CD14-positive monocyte (primary cell): Measurements from ENCODE around the gene CDH2. TPM values are rescaled to one million over a fixed set of nuclear protein-coding genes. Genes with fewer than 3 reads are reported as not detected.

Experiments used
- DNase-seq, 3 donors: peaks; one replicate each; pipeline ENCODE4 v3.0.0-alpha.2; 2011 to 2022
- H2AFZ ChIP-seq: 2 replicates; pipeline ENCODE4 v1.6.0; 2012; ENCODE audit warnings: mild to moderate bottlenecking, low read depth, low read length, inconsistent platforms; ENCODE audit not compliant: insufficient read depth, poor library complexity, severe bottlenecking
- H3K27ac ChIP-seq, 2 donors: 1 replicate in 1 of 2; 2 replicates in 1 of 2; pipeline ENCODE4 v1.5.1; 2012 to 2013; ENCODE audit warnings: low read length in 2 of 2, control low read depth in 1 of 2, inconsistent platforms in 1 of 2, low read depth in 1 of 2, mild to moderate bottlenecking in 1 of 2
- H3K27me3 ChIP-seq, 2 donors: one replicate each; pipeline versions ENCODE4 v1.6.0 to v1.6.1; 2011 to 2013; ENCODE audit warnings: low read length in 2 of 2; ENCODE audit not compliant: control insufficient read depth in 2 of 2, insufficient read depth in 2 of 2
- H3K36me3 ChIP-seq, 2 donors: replicated peaks in 1 of 2; 1 replicate in 1 of 2; 2 replicates in 1 of 2; pipeline versions ENCODE4 v1.5.1 to v1.6.1; 2012 to 2013; ENCODE audit warnings: low read length in 2 of 2, control low read depth in 1 of 2, inconsistent platforms in 1 of 2, mild to moderate bottlenecking in 1 of 2; ENCODE audit not compliant: insufficient read depth in 2 of 2, control insufficient read depth in 1 of 2
- H3K4me1 ChIP-seq, 2 donors: 1 replicate in 1 of 2; 2 replicates in 1 of 2; pipeline versions ENCODE4 v1.5.1 to v1.6.1; 2012 to 2013; ENCODE audit warnings: low read length in 2 of 2, control low read depth in 1 of 2, inconsistent platforms in 1 of 2, mild to moderate bottlenecking in 1 of 2, moderate library complexity in 1 of 2; ENCODE audit not compliant: insufficient read depth in 2 of 2, control insufficient read depth in 1 of 2
- H3K4me2 ChIP-seq: replicated peaks from 2 replicates; pipeline ENCODE3; 2012; ENCODE audit warnings: low read length, moderate library complexity, mild to moderate bottlenecking; ENCODE audit not compliant: poor library complexity, severe bottlenecking; ENCODE audit errors: extremely low read depth
- H3K4me3 ChIP-seq, 3 experiments: fragments of 200-600 bp in 1 of 3; sonication (generic) in 1 of 3; replicated peaks in 1 of 3; 1 replicate in 2 of 3; 2 replicates in 1 of 3; pipeline ENCODE4 v1.5.1; 2011 to 2013; ENCODE audit warnings: low read length in 3 of 3, mild to moderate bottlenecking in 3 of 3, control low read depth in 2 of 3, low read depth in 2 of 3, inconsistent platforms in 1 of 3, moderate library complexity in 1 of 3
- H3K79me2 ChIP-seq: 2 replicates; pipeline ENCODE4 v1.6.0; 2012; ENCODE audit warnings: mild to moderate bottlenecking, control low read depth, inconsistent platforms, low read length, moderate library complexity; ENCODE audit not compliant: insufficient read depth
- H3K9ac ChIP-seq: 2 replicates; pipeline ENCODE4 v1.6.0; 2017; ENCODE audit warnings: low read length, mild to moderate bottlenecking; ENCODE audit not compliant: insufficient read depth, poor library complexity, severe bottlenecking
- H3K9me3 ChIP-seq, 2 donors: replicated peaks in 1 of 2; 1 replicate in 1 of 2; 2 replicates in 1 of 2; pipeline versions ENCODE4 v1.5.1 to v1.6.1; 2012 to 2013; ENCODE audit warnings: low read length in 2 of 2, control low read depth in 1 of 2; ENCODE audit not compliant: control insufficient read depth in 1 of 2, insufficient read depth in 1 of 2
- H4K20me1 ChIP-seq: 2 replicates; pipeline ENCODE4 v1.6.0; 2012; ENCODE audit warnings: mild to moderate bottlenecking, low read length, control low read depth, moderate library complexity; ENCODE audit not compliant: insufficient read depth
- H3K27ac Mint-ChIP-seq, 7 donors: one replicate each; pipeline ENCODE4 v1.8.0; 2020; ENCODE audit warnings: mild to moderate bottlenecking in 7 of 7, mixed read lengths in 7 of 7, moderate library complexity in 6 of 7, inconsistent platforms in 2 of 7
- H3K27me3 Mint-ChIP-seq, 3 donors: one replicate each; pipeline ENCODE4 v1.8.0; 2021 to 2022; ENCODE audit warnings: low read depth in 3 of 3, mild to moderate bottlenecking in 3 of 3, mixed read lengths in 3 of 3, moderate library complexity in 3 of 3, inconsistent platforms in 1 of 3
- H3K36me3 Mint-ChIP-seq, 2 donors: one replicate each; pipeline ENCODE4 v1.8.0; 2020; ENCODE audit warnings: mixed read lengths in 2 of 2, inconsistent platforms in 1 of 2, mild to moderate bottlenecking in 1 of 2
- H3K4me1 Mint-ChIP-seq: one replicate; pipeline ENCODE4 v1.8.0; 2020; ENCODE audit warnings: mild to moderate bottlenecking, mixed read lengths
- H3K4me3 Mint-ChIP-seq, 2 donors: one replicate each; pipeline ENCODE4 v1.8.0; 2020; ENCODE audit warnings: mild to moderate bottlenecking in 2 of 2, mixed read lengths in 2 of 2, moderate library complexity in 1 of 2
- H3K9me3 Mint-ChIP-seq, 7 donors: one replicate each; pipeline ENCODE4 v1.8.0; 2020 to 2022; ENCODE audit warnings: mixed read lengths in 7 of 7, mild to moderate bottlenecking in 6 of 7, moderate library complexity in 6 of 7, inconsistent platforms in 2 of 7
- WGBS: methylation state at CpG from one replicate; pipeline ENCODE4 v1.1.5; 2013; ENCODE audit warnings: missing lambda C conversion rate; ENCODE audit not compliant: insufficient coverage; 5-methylcytosine and 5-hydroxymethylcytosine counted together
- intact Hi-C, 2 donors: fragments of 100-400 bp; cut with micrococcal nuclease; formaldehyde crosslinking; loops; one replicate each; pipeline versions ENCODE4 v1.15.0 to v1.15.1; 2023
- polyA plus RNA-seq, 3 donors: library from polyadenylated mRNA; depleted of rRNA in 1 of 3; unstranded in 2 of 3; stranded (reverse) in 1 of 3; fragments of 300-500 nt in 2 of 3; fragments of >200 nt in 1 of 3; fragmentation: Illumina TruSeq in 2 of 3; gene quantifications; 1 replicate in 2 of 3; 2 replicates in 1 of 3; pipeline ENCODE4 v1.2.3, GENCODE V29; 2012 to 2021
- TF ChIP-seq, protein P1 (sequence below): fragments of 200-600 bp; IDR thresholded peaks from one replicate; pipeline ENCODE4 v1.8.0; 2022; ENCODE audit warnings: antibody characterized with exemption, mild to moderate bottlenecking

CDH2 gene
- polyA plus RNA-seq, 3 donors, result 0.03 to 0.32 (median 0.08) TPM

DNA sequence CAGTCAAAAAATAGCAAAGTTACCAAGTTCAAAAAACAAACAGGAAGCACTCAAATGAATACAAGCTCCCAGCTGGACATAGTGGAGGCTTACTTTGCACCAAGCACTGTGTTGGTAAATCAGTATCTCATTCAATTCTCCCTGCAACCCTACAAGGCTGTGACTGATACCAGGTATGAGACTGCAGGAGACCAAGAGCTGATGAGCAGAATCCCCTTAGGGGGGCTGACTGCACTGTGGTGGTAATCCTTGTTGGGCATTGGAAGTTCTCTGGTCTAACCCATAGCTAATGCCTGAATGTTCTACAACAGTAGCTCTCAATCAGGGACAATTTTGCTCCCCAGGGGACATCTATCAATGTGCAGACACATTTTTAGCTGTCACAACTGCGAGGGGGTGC lies 26.0 kb downstream of the CDH2 start:
- H3K27me3 ChIP-seq, result no peaks in the 10 kb centered on the region
- H3K36me3 ChIP-seq, result no peaks in the 10 kb centered on the region
- WGBS, result 82% methylated on average over 1 of the region's 1 CpG
- Mint-ChIP-seq H3K27me3 (no peaks in the 10 kb centered on the region), H3K4me1 (peaks cover 8% of the 10 kb centered on the region), H3K9me3 (peaks cover 0 to 4% (median 0%) of the 10 kb centered on the region in 7 donors), H3K4me3 (no peak overlapping the region), H3K36me3 (no peaks in the 10 kb centered on the region), H3K27ac (no peak overlapping the region)
- DNase-seq, result no peak
- no peaks in the 10 kb centered on the region for H3K9me3 ChIP-seq
- H3K27ac ChIP-seq, result no peak overlapping the region
- H3K9ac ChIP-seq, result no peak overlapping the region
- TF ChIP-seq, protein P1, sequence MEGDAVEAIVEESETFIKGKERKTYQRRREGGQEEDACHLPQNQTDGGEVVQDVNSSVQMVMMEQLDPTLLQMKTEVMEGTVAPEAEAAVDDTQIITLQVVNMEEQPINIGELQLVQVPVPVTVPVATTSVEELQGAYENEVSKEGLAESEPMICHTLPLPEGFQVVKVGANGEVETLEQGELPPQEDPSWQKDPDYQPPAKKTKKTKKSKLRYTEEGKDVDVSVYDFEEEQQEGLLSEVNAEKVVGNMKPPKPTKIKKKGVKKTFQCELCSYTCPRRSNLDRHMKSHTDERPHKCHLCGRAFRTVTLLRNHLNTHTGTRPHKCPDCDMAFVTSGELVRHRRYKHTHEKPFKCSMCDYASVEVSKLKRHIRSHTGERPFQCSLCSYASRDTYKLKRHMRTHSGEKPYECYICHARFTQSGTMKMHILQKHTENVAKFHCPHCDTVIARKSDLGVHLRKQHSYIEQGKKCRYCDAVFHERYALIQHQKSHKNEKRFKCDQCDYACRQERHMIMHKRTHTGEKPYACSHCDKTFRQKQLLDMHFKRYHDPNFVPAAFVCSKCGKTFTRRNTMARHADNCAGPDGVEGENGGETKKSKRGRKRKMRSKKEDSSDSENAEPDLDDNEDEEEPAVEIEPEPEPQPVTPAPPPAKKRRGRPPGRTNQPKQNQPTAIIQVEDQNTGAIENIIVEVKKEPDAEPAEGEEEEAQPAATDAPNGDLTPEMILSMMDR, result no peak
- no peak overlapping the region for H2AFZ ChIP-seq
- H3K4me2 ChIP-seq, result no peak overlapping the region
- no peaks in the 10 kb centered on the region for H3K79me2 ChIP-seq
- H3K4me1 ChIP-seq, result peaks cover 0 to 6% of the 10 kb centered on the region in 2 donors
- intact Hi-C loops, result no loop called here
- no peaks in the 10 kb centered on the region for H4K20me1 ChIP-seq
- H3K4me3 ChIP-seq, result no peak overlapping the region

DNA sequence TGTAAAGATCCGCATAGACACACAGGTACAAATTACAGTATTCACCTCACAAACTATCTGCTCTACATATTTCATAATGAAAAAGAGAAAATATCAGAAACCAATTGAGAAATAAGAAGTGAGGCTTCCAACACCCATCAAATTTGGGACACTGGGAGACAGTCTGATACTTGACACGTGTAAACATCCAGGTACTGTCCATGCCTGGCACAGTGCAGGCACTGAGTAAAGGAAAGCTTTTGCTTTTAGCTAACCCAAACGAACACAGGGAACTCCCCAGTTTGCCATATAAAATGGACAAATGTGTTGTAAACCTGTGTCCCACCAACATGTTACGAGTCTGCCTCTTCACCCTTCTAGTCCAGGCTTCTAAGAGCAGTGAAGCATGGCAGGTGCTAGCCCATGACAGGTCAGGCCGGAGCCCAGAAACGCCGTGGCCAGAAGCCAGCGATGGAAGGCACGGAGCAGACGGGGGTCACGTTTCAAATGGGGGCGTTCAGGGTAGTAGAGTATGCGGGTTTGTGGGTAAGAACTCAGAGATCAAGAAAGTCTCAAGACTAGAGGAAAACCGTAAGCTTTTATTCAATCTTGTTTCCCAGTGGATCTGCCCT lies 27.0 kb downstream of the CDH2 start:
- H3K4me2 ChIP-seq, result no peak overlapping the region
- no peak overlapping the region for H3K9ac ChIP-seq
- Mint-ChIP-seq H3K36me3 (no peaks in the 10 kb centered on the region), H3K27ac (no peak overlapping the region), H3K27me3 (no peaks in the 10 kb centered on the region), H3K9me3 (peaks cover 0 to 4% (median 0%) of the 10 kb centered on the region in 7 donors), H3K4me1 (peaks cover 8% of the 10 kb centered on the region), H3K4me3 (no peak overlapping the region)
- H3K79me2 ChIP-seq, result no peaks in the 10 kb centered on the region
- 88% methylated on average over 10 of the region's 14 CpGs for WGBS
- H4K20me1 ChIP-seq, result no peaks in the 10 kb centered on the region
- DNase-seq, result no peak
- no peaks in the 10 kb centered on the region for H3K27me3 ChIP-seq
- H3K4me3 ChIP-seq, result no peak overlapping the region
- peaks cover 0 to 6% of the 10 kb centered on the region in 2 donors for H3K4me1 ChIP-seq
- TF ChIP-seq, protein P1, result no peak
- H3K27ac ChIP-seq, result no peak overlapping the region
- no peaks in the 10 kb centered on the region for H3K36me3 ChIP-seq
- no peak overlapping the region for H2AFZ ChIP-seq
- H3K9me3 ChIP-seq, result no peaks in the 10 kb centered on the region
- intact Hi-C loops, result no loop called here
